Stimulated activated CD4-positive, alpha-beta T cell treated with anti-CD3 and anti-CD28 coated beads, Interleukin-15, amount 100 ng/mL, for 48 hours (primary cell): ENCODE data around the gene RALGPS2.
"Not testable (repeated sequence)": the region's sequence is repeated elsewhere in the genome, so short reads cannot be mapped to it uniquely, and the experiment has no call there.

Experiments
- DNase-seq, 2 donors: peaks; one replicate each; pipeline ENCODE4 v3.0.0-alpha.2; 2020; ENCODE audit warnings: low read depth in 2 of 2

RALGPS2 gene

DNA sequence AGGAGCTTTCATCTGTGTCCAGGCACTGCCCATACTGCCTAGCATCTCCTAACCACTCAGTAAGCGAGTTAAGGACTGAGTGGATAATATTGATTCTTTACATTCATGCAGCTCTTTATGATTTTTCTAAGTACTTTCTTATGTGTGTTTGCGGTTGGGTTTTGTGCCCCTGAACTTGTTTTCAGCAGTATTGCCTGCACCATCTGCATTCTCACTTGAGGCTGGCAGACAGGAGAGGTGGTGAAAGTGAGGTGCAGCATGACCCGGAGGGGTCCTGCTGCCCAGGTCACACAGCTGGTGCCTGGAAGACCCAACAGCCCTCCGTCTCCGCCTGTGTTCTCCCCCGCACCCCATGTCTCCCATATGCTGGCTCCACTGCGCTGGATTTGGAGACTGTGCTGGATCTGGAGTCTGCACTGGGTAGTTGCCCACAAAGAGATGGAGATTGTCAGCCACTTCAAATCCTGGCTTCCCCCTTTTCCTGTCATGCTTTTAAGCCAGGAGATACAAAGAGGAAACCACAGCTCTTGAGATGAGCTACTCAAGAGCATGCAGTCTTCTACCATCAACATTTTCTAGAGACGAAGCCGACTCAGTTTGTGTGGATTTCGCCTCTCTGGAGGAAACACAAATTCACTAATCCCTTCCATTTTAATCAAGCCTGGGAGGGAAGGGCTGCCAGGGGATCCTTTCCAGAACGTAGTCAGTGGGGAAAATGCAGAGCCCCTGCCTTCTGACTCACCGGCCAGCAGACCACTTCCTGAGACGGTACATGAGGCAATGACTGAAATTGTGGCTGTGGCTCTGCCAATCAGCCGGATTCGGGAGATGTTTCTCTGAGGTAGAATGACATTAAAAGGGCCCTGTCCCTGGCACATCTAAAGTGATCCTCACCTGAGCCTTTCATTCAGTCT is 217.5 kb downstream of the RALGPS2 start:
- no peak for DNase-seq

DNA sequence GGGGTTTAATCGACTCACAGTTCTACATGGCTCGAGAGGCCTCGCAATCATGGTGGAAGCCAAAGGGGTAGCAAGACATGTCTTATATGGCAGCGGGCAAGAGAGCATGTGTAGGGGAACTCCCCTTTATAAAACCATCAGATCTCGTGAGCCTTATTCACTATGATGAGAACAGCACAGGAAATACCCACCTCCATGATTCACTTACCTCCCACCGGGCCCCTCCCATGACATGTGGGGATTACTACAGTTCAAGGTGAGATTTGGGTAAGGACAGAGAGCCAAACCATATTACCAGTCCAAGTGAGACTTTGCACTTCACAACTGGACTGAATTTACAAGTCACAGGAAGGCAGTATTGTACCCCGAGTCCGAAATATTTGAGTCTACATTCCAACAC is 219.7 kb downstream of the RALGPS2 start:
- no peak for DNase-seq

DNA sequence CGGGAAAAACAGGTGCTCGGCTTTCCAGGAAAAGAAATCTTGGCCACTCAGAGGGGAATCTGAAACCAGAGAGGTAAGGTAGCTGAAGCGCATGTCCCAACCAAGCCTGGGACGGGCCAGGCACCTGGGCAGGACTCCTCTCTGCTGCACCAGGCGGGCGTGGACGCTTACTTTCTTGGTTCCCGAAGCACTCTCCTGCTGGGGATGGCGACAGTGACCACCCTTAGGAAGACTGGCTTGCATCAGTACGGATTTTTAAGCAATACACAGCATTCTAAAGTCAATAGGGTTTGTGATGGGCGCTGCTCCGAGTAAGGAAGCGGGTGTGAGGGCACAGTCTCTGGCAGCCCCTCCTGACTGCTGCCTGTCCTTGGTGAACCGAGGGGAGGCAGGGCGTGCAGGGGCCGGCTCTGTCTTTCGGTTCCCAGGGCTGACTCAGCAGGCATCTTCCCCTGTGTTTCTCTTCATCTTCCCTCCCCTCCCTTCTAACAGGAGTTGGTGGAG is 220.8 kb downstream of the RALGPS2 start:
- no peak for DNase-seq

DNA sequence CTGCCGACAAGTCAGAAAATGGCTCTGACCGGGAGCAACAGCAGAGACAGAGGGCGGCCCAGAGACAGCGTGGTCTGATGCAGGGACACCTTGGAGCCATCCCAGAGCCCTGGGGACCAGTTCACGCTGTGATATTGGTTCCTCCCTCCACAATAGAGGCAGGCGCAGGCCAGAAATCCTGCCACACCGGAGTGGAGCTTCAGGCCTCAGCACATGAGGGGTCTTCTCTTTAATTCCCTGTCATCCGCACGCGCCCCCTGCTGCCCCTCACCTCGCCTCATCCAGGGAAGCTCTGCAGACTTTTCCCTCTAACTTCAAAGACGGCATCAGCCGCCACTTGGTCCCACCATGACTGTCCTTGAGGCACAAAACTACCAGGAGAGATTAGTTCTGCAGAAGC is 221.4 kb downstream of the RALGPS2 start:
- no peak for DNase-seq

DNA sequence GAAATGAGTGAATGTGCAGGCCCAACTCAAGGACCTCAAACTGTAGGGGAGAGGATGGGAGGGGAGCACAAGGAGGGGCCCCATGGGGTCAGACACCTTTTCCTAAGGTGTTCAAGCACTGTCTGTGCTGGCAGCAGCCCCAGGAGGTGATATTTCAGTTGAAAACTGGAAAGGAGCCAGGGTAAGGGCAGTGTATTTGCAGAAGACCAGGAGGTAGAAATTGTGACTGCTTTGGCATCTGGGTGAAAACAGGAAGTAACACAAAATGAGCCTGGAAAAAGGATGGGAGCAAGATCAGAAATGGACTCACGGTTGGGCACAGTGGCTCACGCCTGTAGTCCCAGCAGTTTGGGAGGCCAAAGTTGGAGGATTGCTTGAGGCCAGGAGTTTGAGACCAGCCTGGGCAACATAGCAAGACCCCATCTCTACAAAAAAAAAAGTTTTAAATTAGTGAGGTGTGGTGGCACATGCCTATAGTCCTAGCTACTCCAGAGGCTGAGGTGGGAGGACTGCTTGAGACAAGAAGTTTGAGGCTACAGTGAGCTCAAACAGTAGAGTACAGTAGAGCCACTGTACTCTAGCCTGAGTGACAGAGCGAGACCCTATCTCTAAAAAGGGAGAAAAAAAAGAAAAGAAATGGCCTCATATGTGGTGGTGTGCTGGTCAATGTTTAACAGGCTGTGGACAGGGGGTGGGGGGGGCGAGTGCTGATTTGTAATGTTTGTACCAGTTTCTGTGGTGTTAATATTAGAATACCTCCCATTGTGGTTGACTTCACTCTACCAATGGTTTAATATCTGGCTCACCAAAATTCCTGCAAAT is 222.0 kb downstream of the RALGPS2 start:
- no peak for DNase-seq

DNA sequence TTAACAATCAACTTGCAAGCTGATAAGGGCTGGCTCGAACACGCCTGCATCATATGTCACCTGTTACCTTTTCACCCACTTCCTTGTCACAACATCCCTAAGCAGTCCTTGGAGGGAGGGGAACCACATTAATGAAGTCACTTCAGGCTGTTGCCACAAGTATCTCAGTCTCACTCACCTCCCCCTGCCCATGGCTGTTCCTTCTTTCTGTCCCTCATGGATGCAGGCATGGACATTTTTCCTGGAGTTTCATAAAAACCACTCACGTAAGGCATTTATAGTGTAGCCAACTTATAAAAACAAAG is 222.6 kb downstream of the RALGPS2 start:
- DNase-seq: no peak

DNA sequence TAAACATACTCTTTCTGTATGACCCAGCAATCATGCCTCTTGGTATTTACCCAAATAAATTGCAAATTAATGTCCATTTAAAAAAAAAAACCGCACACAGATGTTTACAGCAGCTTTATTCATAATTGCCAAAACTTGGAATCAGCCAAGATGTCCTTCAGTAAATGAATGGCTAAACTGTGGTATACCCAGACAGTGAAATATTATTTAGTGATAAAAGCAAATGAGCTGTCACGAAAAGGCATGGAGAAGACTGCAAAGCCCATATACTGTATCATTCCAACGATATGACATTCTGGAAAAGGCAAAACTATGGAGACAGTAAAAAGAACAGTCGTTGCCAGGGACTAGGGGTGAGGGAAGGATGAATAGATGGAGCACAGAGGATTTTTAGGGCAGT is 223.6 kb downstream of the RALGPS2 start:
- DNase-seq: no peak

DNA sequence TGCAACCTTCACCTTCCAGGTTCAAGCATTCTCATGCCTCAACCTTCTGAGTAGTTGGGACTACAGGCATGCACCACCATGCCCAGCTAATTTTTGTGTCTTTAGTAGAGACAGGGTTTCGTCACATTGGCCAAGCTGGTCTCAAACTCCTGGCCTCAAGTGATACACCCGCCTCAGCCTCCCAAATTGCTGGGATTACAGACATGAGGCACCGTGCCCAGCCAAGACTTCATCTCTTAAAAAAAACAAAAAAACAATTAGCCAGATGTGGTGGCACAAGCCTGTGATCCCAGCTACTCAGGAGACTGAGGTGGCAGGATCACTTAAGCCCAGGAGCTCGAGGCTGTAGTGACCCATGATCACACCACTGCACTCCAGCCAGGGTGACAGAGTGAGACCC is 224.8 kb downstream of the RALGPS2 start:
- DNase-seq: not testable (repeated sequence)

DNA sequence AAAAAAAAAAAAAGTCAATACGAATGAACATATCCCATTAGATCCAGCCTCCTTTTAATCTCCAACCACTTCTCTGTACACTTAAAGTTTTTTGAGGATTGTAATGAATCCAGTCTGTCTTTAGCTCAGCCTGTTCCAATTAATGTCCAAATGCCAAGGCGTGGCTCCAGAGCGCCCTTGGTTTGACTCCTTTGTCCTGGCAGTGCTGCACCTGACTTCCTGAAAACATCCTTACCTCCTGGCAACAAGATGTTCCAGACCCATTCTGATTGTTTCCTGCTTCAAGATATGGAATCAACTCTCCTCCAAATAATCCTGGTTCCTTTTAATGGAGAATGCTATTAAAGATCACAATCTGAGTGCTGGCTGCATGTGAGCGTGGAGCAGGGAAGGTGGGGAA is 226.6 kb downstream of the RALGPS2 start:
- DNase-seq: no peak

DNA sequence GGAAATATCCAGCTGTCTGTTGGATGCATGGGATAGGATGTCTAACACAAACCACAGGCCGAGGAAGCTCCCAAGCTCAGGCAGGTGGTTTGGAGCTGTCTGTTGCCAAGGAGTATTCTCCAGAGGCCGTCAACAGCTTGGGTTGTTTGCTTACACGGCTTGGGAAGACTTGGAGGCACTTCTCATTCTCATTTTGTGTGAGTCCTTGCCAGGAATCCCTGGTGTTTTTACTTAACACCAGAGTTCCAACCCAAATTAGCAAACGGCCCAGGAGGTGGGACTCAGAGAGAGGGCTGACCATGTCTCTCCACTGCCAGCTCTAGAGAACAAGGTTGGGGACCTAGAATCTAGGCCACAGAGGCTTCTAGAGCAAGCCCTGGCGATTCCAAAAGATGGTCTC is 228.0 kb downstream of the RALGPS2 start:
- no peak for DNase-seq

DNA sequence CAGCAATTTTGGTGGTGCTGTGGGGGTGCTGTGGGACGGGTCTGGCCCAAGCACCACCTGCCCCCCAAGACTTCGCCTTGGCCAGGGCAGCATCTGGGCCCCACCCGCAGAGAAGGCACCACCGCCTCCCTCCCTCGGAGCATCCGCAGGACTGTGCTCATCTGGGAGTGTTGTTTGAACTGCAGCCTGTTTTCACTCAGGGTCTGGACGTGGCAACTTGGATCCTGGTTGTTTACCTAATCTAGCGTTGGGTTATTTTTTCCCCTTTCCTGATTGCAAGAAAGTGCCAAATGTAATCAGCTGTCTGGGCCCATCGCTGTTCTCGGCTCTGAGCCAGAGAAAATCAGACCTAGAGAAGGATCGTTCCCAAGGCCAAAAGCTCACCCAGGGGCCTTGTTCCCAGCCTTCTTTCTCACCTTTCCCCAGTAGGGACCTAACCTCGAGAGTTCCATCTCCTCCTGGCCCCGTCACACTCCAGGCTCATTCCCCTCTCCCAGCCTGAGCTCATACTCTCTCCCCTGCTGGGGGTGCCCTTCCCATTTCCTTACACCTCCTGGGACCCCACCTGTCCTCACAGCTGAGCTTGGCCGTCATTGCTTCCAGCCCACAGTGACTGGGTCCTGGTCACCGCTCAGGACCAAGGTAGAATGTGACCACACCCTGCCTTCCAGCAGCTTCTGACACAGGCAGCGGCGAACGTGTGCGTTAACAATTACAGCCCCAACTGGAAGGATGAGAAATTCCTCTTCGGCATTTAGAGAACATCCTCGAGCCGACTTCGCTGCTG is 228.7 kb downstream of the RALGPS2 start:
- no peak for DNase-seq

DNA sequence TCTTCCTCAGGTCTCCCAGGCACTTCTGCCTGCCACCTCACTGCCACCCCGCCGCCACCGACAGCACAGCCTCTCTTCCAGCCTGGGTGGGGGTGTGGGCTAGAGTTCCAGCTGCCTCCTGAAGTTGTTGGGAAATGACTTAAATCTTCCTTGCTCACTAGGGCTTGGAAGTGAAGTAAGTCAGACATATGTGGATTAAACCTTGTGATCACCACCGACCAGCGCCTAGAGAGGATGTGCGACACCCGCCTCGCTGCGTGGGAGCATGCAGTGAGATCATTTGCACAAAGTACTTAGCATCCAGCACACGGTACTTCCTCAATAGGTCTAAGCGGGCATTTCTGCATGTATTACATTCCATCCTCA is 229.3 kb downstream of the RALGPS2 start:
- no peak for DNase-seq

DNA sequence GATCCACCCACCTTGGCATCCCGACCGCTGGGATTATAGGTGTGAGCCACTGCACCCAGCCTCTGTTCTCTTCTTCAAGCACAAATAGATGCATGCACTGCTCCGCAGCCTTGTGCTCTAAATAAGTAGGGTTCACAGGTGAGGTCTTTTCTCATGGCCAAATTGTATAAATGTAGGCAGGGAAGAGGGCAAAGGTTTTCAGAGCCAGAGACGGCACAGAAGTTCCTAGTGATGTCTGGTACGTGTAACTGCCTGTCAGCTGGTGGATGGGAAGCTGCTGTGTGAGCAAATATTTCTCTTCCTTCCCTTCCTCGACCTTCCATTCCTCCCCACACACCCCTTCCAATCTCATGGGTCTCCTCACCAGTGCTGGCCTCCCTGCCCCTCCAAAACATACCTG is 229.9 kb downstream of the RALGPS2 start:
- no peak for DNase-seq

DNA sequence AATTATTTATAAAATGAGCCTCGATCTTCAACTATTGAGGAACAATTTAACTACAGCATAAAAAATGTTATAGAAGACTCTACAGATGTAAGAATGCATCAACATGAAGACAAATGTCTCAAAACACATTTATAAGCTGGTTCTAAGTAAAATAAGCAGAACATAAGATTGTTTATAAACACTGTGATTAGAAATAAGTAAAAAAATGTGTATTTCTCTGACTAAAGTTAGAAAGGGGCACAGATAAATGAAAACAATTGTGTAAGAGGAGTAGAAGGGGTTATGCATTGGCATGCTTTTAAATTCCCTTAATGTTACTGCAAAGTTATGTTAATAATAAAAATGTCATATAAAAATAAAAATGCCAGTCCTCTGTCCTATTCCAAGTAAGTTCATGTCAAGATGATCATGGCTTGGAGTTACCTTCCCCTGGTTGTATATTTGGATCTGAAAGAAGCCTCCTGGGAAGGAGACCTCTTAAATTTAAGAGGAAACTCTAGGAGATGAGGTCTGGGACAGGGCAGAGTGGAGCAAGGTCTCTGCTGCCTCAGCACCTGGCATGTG is 230.4 kb downstream of the RALGPS2 start:
- DNase-seq: no peak

DNA sequence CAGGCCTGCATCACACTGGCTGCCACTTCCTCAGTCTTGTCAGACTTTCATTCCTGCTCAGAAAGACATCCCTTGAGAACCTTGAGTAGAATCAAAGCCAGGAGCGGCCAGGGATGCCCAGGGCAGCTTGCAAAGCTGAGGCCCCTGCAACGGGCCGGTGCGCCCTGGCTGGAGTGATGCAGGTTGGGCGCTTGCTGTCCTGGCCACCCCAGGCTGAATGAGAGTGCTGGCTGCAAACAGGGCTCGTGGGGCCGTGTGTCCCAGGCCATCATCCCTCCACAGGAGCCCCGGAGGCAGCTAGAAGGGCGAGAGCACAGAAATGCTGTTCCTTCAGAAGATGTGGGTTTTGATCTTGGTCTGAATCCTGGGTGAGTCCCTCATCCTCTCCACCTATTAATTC is 233.4 kb downstream of the RALGPS2 start:
- DNase-seq: no peak

DNA sequence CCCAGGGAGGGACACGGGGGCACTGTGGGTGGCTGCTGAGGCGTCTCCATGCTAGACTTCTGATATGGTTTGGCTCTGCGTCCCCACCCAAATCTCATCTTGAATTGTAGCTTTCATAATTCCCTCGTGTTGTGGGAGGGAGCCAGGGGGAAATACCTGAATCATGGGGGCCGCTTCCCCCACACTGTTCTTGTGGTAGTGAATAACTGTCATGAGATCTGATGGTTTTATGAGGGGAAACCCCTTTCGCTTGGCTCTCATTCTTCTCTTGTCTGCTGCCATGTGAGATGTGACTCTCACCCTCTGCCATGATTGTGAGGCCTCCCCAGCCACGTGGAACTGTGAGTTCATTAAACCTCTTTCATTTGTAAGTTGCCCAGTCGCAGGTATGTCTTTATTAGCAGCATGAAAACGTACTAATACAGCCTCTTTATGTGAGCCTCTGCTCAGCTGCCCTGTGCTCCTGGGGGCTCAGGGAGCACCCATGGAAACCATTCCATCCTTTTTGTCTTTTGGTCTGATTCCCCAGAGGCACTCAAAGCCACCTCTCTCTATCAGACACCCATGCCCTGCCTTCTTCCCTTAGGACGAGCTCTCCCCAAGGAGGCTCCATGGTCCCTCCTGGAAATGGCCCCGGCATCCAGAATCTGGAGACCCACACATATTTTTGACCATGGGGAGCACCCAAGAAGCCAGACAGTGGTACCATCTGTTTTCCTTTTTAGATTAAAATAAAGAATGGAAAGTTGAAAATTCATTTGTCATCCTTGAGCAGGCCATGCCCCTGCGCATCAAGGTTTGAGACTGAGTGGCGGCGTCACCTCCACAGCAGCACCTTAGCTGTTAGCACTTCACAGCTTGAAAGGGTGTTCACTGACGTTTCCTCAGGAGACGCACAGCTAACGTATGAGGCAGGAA is 234.8 kb downstream of the RALGPS2 start:
- DNase-seq: no peak

DNA sequence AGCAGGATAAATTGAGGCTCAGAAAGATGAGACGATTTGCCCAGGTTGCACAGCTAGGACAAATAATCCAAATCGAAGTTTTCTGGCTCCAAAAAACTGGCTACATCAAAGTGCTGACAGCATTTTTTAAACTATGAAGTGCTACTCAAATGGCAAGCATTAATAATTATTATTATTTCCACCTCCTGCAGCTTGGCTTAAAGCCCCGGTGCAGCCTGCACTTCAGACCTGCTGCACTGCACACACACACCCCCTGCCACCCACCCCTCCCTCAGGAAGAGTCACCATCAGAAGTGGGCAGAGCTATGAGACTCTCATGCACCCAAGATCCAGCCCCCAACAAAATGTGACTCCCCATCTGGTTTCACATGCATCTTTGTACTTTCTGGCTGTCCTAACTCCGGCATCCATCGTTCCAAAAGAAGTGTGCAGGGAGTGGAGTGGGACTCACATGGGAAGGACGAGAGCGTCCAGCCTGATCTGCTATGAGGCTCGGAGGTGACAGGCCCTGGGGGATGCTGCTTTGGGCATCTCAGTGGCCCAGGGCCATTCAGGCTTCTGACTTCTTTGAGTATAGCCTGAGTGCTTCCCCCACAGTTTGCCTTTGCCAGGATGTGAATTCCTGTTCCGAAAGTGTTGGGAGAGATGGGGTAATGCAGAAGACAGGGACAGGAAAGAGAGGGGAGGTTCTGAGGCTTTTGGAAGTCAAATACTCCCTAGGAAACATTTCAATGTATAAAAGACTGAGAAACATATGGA is 235.6 kb downstream of the RALGPS2 start:
- DNase-seq: no peak

DNA sequence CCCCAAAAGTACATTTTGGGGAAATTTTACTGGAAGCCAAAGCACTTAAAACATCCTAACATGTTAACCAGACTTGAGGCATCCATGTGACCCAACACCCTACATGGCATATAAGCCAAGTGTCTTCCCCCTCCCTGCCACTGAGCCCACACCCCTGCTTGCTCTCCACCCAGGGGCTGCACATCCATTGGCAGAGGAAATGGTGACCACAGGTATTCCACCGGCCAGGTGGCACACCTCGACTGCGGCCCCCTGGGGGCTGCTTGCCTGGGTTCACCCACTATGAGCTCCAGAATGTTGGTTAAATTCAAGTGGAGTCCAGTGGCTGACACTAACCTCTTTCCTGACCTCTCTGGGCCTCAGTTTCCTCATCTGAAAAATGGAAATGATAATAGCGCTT is 236.3 kb downstream of the RALGPS2 start:
- no peak for DNase-seq

DNA sequence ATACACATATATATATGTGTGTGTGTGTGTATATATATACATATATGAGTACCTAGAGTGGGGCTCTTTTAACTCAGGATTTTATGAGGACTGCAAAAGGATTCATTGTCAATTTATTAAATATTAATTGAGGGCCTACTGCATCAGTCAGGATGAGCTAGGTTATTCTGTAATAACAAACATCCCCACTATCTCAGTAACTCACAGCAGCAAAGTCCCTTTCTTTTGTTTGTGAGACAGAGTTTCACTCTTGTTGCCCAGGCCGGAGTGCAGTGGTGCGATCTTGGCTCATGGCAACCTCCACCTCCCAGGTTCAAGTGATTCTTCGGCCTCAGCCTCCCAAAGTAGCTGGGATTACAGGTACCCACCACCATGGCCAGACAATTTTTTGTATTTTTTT is 236.8 kb downstream of the RALGPS2 start:
- no peak for DNase-seq
